Upper lobe of left lung (tissue), 4 donors: ENCODE data around the gene LRRC8D.

Experiments
- CTCF ChIP-seq, 6 experiments: fragments of 450-650 bp in 4 of 6; fragments of 200-600 bp in 2 of 6; sonication (generic) in 2 of 6; IDR thresholded peaks; one replicate each; pipeline ENCODE4 v1.5.1; 2016 to 2019; ENCODE audit warnings: antibody characterized with exemption in 6 of 6
- POLR2AphosphoS5 ChIP-seq, 2 donors: sonication (generic); formaldehyde crosslinking; IDR thresholded peaks; one replicate each; pipeline ENCODE4 v1.5.1; 2017; ENCODE audit warnings: antibody characterized with exemption in 2 of 2

- TF ChIP-seq CTCF (IDR thresholded peaks at IDR 0.05) (no peak), POLR2AphosphoS5 (IDR thresholded peaks at IDR 0.05) (no peak)
Measured at GRCh38 chr1:89827902-89828301, 7.1 kb downstream of the LRRC8D start.
